HEK293T (cell line): ENCODE data around the gene ZNF212.

Source experiments
- FOXA1 ChIP-seq: fragments of 450-650 bp; IDR thresholded peaks from 2 replicates; pipeline ENCODE4 v1.6.1; 2016; ENCODE audit warnings: mild to moderate bottlenecking
- FOXK2 ChIP-seq: fragments of 450-650 bp; IDR thresholded peaks from 2 replicates; pipeline ENCODE4 v1.6.1; 2016; ENCODE audit warnings: mild to moderate bottlenecking
- SP1 ChIP-seq: fragments of 450-650 bp; IDR thresholded peaks from 2 replicates; pipeline ENCODE4 v1.6.1; 2017

DNA sequence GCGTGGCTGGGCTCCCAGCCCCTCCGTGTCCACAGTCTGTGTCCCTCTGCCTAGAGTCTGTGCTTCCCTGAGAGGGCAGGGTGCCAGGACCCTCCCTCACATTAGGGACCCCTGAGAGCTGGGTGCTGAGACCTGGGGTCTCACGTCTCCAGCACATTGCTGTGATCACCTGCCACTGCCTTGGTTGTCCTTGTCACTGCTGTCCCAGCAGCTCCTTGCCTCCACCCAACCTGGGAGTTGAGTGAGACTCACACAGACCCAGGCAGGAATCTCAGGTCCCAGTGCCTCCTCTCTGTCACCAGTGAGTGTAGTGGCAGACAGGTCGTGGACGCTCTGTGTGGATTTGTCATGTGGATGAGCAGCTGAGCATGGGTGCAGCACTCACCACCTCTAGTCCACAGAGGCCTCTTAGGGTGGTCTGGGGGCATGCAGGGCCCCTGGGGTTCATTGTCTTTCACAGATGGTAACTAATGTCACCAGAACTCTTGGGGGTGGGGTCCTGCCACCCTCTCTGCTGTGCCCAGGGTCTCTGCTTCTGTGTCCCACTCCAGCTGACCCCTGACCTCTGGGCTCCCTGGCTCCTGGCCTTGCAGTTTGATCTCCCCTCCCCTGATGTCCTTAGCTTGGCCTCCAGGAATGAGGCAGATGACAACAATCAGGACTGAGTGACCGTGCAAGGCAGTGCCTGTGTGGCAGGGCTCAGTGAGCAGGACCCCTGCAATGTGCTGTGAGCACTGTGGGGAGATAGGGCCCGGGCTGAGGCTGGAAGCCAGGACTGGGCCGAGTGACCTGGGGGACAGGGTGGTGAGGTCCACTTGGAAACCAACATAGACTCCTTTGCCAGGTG lies 41.4 kb downstream of the ZNF212 start:
- TF ChIP-seq SP1, result no peak
- no peak for TF ChIP-seq FOXK2
- TF ChIP-seq FOXA1, result no peak
